Endothelial cell (in vitro differentiated cells): Measurements from ENCODE around the gene SLC30A7. TPM values are rescaled to one million over a fixed set of nuclear protein-coding genes. Genes with fewer than 3 reads are reported as not detected.
A peak's percentile ranks its signal among the peaks of the same experiment; 100 is the strongest.
"Not testable (repeated sequence)": the region's sequence is repeated elsewhere in the genome, so short reads cannot be mapped to it uniquely, and the experiment has no call there.

Experiments
- DNase-seq: peaks from one replicate; pipeline ENCODE4 v3.0.0; 2021; ENCODE audit warnings: low spot score
- H3K27ac Mint-ChIP-seq: one replicate; pipeline ENCODE4 v1.8.0; 2021; ENCODE audit warnings: mixed read lengths, inconsistent platforms; ENCODE audit not compliant: unreplicated experiment
- H3K27me3 Mint-ChIP-seq: one replicate; pipeline ENCODE4 v1.8.0; 2021; ENCODE audit warnings: mild to moderate bottlenecking, moderate library complexity, mixed read lengths, inconsistent platforms; ENCODE audit not compliant: unreplicated experiment
- H3K36me3 Mint-ChIP-seq: one replicate; pipeline ENCODE4 v1.8.0; 2021; ENCODE audit warnings: mild to moderate bottlenecking, low read depth, mixed read lengths, inconsistent platforms; ENCODE audit not compliant: unreplicated experiment
- H3K4me1 Mint-ChIP-seq: one replicate; pipeline ENCODE4 v1.8.0; 2021; ENCODE audit warnings: mild to moderate bottlenecking, mixed read lengths, inconsistent platforms; ENCODE audit not compliant: unreplicated experiment
- H3K4me3 Mint-ChIP-seq: one replicate; pipeline ENCODE4 v1.8.0; 2021; ENCODE audit warnings: mild to moderate bottlenecking, mixed read lengths, inconsistent platforms; ENCODE audit not compliant: unreplicated experiment
- H3K9me3 Mint-ChIP-seq: one replicate; pipeline ENCODE4 v1.8.0; 2021; ENCODE audit warnings: mixed read lengths, inconsistent platforms; ENCODE audit not compliant: unreplicated experiment
- CTCF ChIP-seq: fragments of 200-600 bp; sonication (generic); IDR thresholded peaks from one replicate; pipeline ENCODE4 v1.5.0; 2021; ENCODE audit warnings: antibody characterized with exemption; ENCODE audit not compliant: unreplicated experiment
- long read RNA-seq: library from polyadenylated mRNA; unstranded; transcript quantifications from one replicate; pipeline ENCODE4 v2.0.0, GENCODE V29; 2020; ENCODE audit not compliant: unreplicated experiment
- total RNA-seq: library from RNA; stranded (reverse); fragmentation: NEBNext Ultra II Directional; extraction: Animal tissue kit (Norgen Biotek cat#: 25700); gene quantifications from one replicate; pipeline ENCODE4 v1.2.1, GENCODE V29; 2021; ENCODE audit not compliant: unreplicated experiment

The SLC30A7 gene
- 33.2 TPM for total RNA-seq
- long read RNA-seq, full-length matches to known transcripts, result 3 of 7 reads
- long read RNA-seq, partial matches to known transcripts, result 1 of 7 reads
- long read RNA-seq, other reads (novel, unspliced or antisense), result 3 of 7 reads

DNA sequence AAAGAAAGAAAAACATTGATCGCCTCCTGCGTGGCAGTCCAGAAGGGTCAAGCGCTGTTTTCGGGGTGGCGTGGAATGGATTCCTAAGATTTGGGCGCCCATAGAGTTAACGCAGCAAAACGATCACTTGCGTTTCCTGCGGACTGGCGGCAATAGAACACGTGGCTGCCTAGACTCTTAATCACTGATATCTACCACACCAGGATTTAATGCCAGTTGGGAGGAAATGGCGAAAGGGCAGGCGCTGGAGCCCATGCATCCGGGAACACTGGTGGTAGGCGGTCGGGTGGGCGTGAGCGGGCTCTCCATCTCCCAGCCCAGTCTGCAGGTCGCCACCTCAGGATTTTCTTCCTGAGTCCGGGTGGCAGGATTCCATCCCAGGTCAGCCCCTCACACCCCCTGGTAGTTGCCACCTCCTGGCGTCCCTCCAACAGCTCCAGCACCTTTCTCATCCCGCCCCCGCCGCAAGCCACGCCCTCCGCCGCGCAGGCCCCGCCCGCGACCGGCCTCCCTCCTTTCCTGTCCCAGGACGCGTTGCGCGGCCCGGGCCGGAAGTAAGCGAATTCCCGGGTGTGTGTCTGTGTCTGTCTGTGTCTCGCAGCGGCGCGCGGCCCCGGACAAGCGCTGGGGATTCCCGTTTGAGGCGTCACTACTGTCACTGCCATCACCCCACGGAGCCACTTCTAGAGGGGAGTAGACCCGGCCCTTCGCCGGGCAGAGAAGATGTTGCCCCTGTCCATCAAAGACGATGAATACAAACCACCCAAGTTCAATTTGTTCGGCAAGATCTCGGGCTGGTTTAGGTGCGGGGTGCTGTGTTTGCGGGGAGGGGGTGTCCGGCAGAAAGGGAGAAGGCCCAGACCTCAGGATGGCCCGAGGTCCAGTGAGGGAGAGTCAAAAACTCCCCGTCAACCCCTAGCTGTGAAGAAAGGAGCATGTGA, at the start of gene SLC30A7:
Gene SLC30A7 (plus strand): TSS at position 551 of the 941 bp plus-strand sequence. CDS start 173 bp downstream, at position 724.
- Mint-ChIP-seq H3K4me3 (peak within 1 kb of the TSS; percentile 99), H3K27ac (peak within 1 kb of the TSS; percentile 99), H3K4me1 (peaks cover 24% of the 10 kb centered on the region), H3K36me3 (peaks cover 34% of the 10 kb centered on the region), H3K9me3 (no peaks in the 10 kb centered on the region), H3K27me3 (peaks cover 10% of the 10 kb centered on the region)
- TF ChIP-seq CTCF, result no peak
- DNase-seq, result peak; percentile 96

GRCh38 chr1:100847361-100848082, 48.4 kb upstream of the SLC30A7 start:
- no peak for TF ChIP-seq CTCF

DNA sequence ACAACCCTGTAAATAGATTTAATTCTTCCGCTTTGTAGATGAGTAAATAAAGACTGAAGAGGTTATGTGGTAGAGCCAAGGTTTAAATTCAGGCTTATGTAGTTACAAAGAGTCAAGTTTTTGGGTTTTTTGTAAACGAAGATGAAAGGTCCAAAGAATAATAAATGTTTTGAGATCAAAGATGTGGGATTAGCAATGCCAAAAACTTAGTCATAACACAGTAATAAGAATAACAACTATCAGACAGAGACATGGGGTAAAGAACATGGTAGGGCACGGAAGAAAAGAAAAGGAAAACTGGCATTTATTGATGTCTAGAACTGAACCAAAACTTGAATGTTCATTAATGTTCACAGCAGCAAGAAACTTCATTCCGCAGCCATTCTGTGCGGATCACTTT, 44.2 kb upstream of the SLC30A7 start:
- no peak for DNase-seq

More at GRCh38 chr1:100847361-100848082, 48.4 kb upstream of the SLC30A7 start:
- Mint-ChIP-seq H3K9me3 (no peaks in the 10 kb centered on the region), H3K4me3 (no peak overlapping the region), H3K36me3 (no peaks in the 10 kb centered on the region), H3K27ac (no peak overlapping the region), H3K27me3 (no peaks in the 10 kb centered on the region), H3K4me1 (no peaks in the 10 kb centered on the region)
- DNase-seq, result no peak

GRCh38 chr1:100852976-100853375, 42.9 kb upstream of the SLC30A7 start:
- Mint-ChIP-seq H3K4me3 (no peak overlapping the region), H3K36me3 (no peaks in the 10 kb centered on the region), H3K27me3 (no peaks in the 10 kb centered on the region), H3K27ac (no peak overlapping the region), H3K4me1 (no peaks in the 10 kb centered on the region), H3K9me3 (no peaks in the 10 kb centered on the region)
- no peak for DNase-seq
- no peak for TF ChIP-seq CTCF

More for the DNA sequence above, 44.2 kb upstream of the SLC30A7 start:
- Mint-ChIP-seq H3K9me3 (no peaks in the 10 kb centered on the region), H3K27me3 (no peaks in the 10 kb centered on the region), H3K4me3 (no peak overlapping the region), H3K27ac (no peak overlapping the region), H3K4me1 (no peaks in the 10 kb centered on the region), H3K36me3 (no peaks in the 10 kb centered on the region)
- no peak for TF ChIP-seq CTCF

DNA sequence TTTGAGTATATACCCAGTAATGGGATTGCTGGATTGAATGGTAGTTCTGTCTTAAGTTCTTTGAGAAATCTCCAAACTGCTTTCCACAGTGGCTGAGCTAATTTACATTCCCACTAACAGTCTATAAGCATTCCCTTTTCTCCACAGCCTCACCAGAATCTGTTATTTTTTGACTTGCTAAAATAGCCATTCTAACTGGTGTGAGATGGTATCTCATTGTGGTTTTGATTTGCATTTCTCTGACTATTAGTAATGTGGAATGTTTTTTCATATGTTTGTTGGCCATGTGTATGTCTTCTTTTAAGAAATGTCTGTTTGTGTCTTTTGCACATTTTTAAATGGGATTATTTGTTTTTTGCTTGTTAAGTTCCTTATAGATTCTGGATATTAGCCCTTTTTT, 40.8 kb upstream of the SLC30A7 start:
- H3K9me3 Mint-ChIP-seq, H3K27me3 Mint-ChIP-seq, H3K36me3 Mint-ChIP-seq, DNase-seq, H3K4me1 Mint-ChIP-seq, H3K4me3 Mint-ChIP-seq, H3K27ac Mint-ChIP-seq: not testable (repeated sequence)
